K562 (cell line): ENCODE measurements around the gene ROBO1. TPM values are rescaled to one million over a fixed set of nuclear protein-coding genes. Genes with fewer than 3 reads are reported as not detected.

ENCODE experiments used
- BRF1 ChIP-seq: IDR thresholded peaks from 3 replicates; pipeline ENCODE4 v1.6.1; 2011; ENCODE audit warnings: borderline replicate concordance, mild to moderate bottlenecking; ENCODE audit not compliant: insufficient read length; ENCODE audit errors: extremely low read depth
- CBFB ChIP-seq: sonication (generic); formaldehyde crosslinking; IDR thresholded peaks from 2 replicates; pipeline ENCODE4 v1.4.0; 2020; ENCODE audit warnings: mild to moderate bottlenecking, missing genetic modification reagents
- CLOCK ChIP-seq: fragments of 250-450 bp; sonication (Bioruptor Pico); IDR thresholded peaks from 2 replicates; pipeline ENCODE4 v1.4.0; 2020; ENCODE audit warnings: mild to moderate bottlenecking, moderate library complexity, borderline replicate concordance
- FIP1L1 ChIP-seq: fragments of 200-400 bp; formaldehyde crosslinking; IDR thresholded peaks from 2 replicates; pipeline ENCODE4 v1.6.1; 2018; ENCODE audit warnings: mild to moderate bottlenecking, low read depth, low read length; ENCODE audit not compliant: poor library complexity, severe bottlenecking
- POLR2G ChIP-seq: fragments of 200-400 bp; formaldehyde crosslinking; IDR thresholded peaks from 2 replicates; pipeline ENCODE4 v1.6.1; 2017; ENCODE audit warnings: low read depth, mild to moderate bottlenecking, antibody characterized with exemption, low read length, moderate library complexity
- RFX7 ChIP-seq: fragments of 250-450 bp; sonication (Bioruptor Pico); IDR thresholded peaks from 2 replicates; pipeline ENCODE4 v1.5.1; 2021; ENCODE audit warnings: mild to moderate bottlenecking
- TRIM24 ChIP-seq, 2 experiments: fragments of 450-650 bp; IDR thresholded peaks; 2 replicates each; pipeline ENCODE4 v1.6.1; 2016
- ZNF197 ChIP-seq: fragments of 200-800 bp; sonication (Bioruptor generic); IDR thresholded peaks from 2 replicates; pipeline ENCODE4 v1.6.1; 2016; ENCODE audit warnings: low read depth, missing genetic modification characterization, missing compliant biosample characterization
- ZNF408 ChIP-seq: fragments of 250-450 bp; sonication (Bioruptor Pico); IDR thresholded peaks from 2 replicates; pipeline ENCODE4 v1.4.0; 2020; ENCODE audit warnings: low read depth, mild to moderate bottlenecking, moderate library complexity
- ZNF561 ChIP-seq: fragments of 450-650 bp; formaldehyde crosslinking; conservative IDR thresholded peaks from 2 replicates; pipeline ENCODE4 v1.4.0; 2020; ENCODE audit warnings: mild to moderate bottlenecking, moderate library complexity
- polyA plus RNA-seq, 8 experiments: library from polyadenylated mRNA; depleted of rRNA in 4 of 8; stranded (reverse) in 5 of 8; unstranded in 3 of 8; fragments of >200 nt; fragmentation: Nextera tagmentation in 2 of 8; fragmentation: Illumina TruSeq in 1 of 8; extraction: Ambion mirVana in 2 of 8; extraction: Trizol in 1 of 8; gene quantifications; 2 replicates each; pipeline versions ENCODE4 v1.2.1 to v1.2.3, GENCODE V29; 2011 to 2014; ENCODE audit warnings: inconsistent platforms in 1 of 8, missing spikeins in 1 of 8
- total RNA-seq, 7 experiments: library from RNA; depleted of rRNA in 6 of 7; stranded (reverse); fragments of >200 nt in 6 of 7; fragmentation: Illumina TruSeq in 2 of 7; extraction: Trizol in 2 of 7; gene quantifications; 2 replicates each; pipeline versions ENCODE4 v1.2.1 to v1.2.3, GENCODE V29; 2011 to 2021; ENCODE audit warnings: low replicate concordance in 1 of 7

Gene ROBO1
- total and polyA plus RNA-seq, 9 of the 15 experiments (the other 6 are each of a cell fraction or from before 2014, with no cell fraction given): 0.01 to 0.53 (median 0.17) TPM; not detected in 5

- TF ChIP-seq CBFB: no peak
- TF ChIP-seq TRIM24 (IDR thresholded peaks at IDR 0.05): no peak
- TF ChIP-seq CLOCK (CRISPR knock-in tag): no peak
- TF ChIP-seq ZNF561: no peak
- no peak for TF ChIP-seq RFX7
- no peak for TF ChIP-seq ZNF408
- TF ChIP-seq FIP1L1: no peak
- no peak for TF ChIP-seq BRF1
- no peak for TF ChIP-seq ZNF197 (CRISPR knock-in tag)
- no peak for TF ChIP-seq POLR2G
Measured at GRCh38 chr3:79233431-79234060, 534.3 kb downstream of the ROBO1 start (continued).
